ENCODE results near the gene PSMB9. TPM values are rescaled to one million over a fixed set of nuclear protein-coding genes. Genes with fewer than 3 reads are reported as not detected.
A peak's percentile ranks its signal among the peaks of the same experiment; 100 is the strongest.

PSMB9 gene
- total and polyA plus RNA-seq, 2 experiments from 2014 or later, result 5.1 to 12.3 TPM

- no peak overlapping the region for H3K4me2 ChIP-seq (ENCODE audit: unreplicated experiment)
- WGBS, 2 experiments (ENCODE audit: low coverage in 1 of 2, low lambda C conversion rate in 2 of 2, missing lambda C conversion rate in 2 of 2), result 45 to 47% methylated on average over 2 of the region's 2 CpGs
- in situ Hi-C loops (cut with MboI), result no loop called here
Measured at GRCh38 chr6:32818867-32819266, 35.1 kb upstream of the PSMB9 start.

GRCh38 chr6:32819729-32820128 is 34.3 kb upstream of the PSMB9 start:
- in situ Hi-C loops (cut with MboI), result no loop called here
- DNase-seq, result peak; percentile 88
- Histone ChIP-seq H3K4me3 (no peak overlapping the region), H4K20me1 (ENCODE audit: insufficient read depth) (no peaks in the 10 kb centered on the region), H3K27me3 (replicated peaks; ENCODE audit: insufficient read depth) (peaks cover 23% of the 10 kb centered on the region), H2AFZ (no peak overlapping the region), H3K4me2 (ENCODE audit: unreplicated experiment) (peak overlapping the region; percentile 10), H3K9me3 (ENCODE audit: low read depth) (no peaks in the 10 kb centered on the region), H3K4me1 (ENCODE audit: insufficient read depth) (peaks cover 9% of the 10 kb centered on the region; the same call in 1 of the 2 replicates), H3F3A (ENCODE audit: insufficient read depth) (no peaks in the 10 kb centered on the region), H3K79me2 (ENCODE audit: insufficient read depth) (no peaks in the 10 kb centered on the region), H3K9me2 (ENCODE audit: insufficient read depth) (no peaks in the 10 kb centered on the region), H3K27ac (no peak overlapping the region), H3K9ac (no peak overlapping the region), H3K36me3 (ENCODE audit: low read depth) (no peaks in the 10 kb centered on the region)
- TF ChIP-seq EZH2 (IDR thresholded peaks at IDR 0.05; ENCODE audit: insufficient read depth, poor library complexity, severe bottlenecking), result no peak
- TF ChIP-seq EZH2phosphoT487 (IDR thresholded peaks at IDR 0.05; ENCODE audit: insufficient read depth, low read depth), result no peak
- 39 to 41% methylated on average over 3 of the region's 3 CpGs for WGBS, 2 experiments (ENCODE audit: low coverage in 1 of 2, low lambda C conversion rate in 2 of 2, missing lambda C conversion rate in 2 of 2)

More at GRCh38 chr6:32818867-32819266, 35.1 kb upstream of the PSMB9 start:
- Histone ChIP-seq H3K27me3 (replicated peaks; ENCODE audit: insufficient read depth) (peaks cover 28% of the 10 kb centered on the region), H3K4me1 (ENCODE audit: insufficient read depth) (peaks cover 9% of the 10 kb centered on the region; the same call in 1 of the 2 replicates), H3K9ac (no peak overlapping the region), H3K36me3 (ENCODE audit: low read depth) (no peaks in the 10 kb centered on the region), H2AFZ (no peak overlapping the region), H3K79me2 (ENCODE audit: insufficient read depth) (no peaks in the 10 kb centered on the region), H3F3A (ENCODE audit: insufficient read depth) (no peaks in the 10 kb centered on the region), H3K4me3 (no peak overlapping the region), H4K20me1 (ENCODE audit: insufficient read depth) (no peaks in the 10 kb centered on the region), H3K9me3 (ENCODE audit: low read depth) (no peaks in the 10 kb centered on the region), H3K9me2 (ENCODE audit: insufficient read depth) (no peaks in the 10 kb centered on the region), H3K27ac (no peak overlapping the region)
- no peak for TF ChIP-seq EZH2 (IDR thresholded peaks at IDR 0.05; ENCODE audit: insufficient read depth, poor library complexity, severe bottlenecking)
- TF ChIP-seq EZH2phosphoT487 (IDR thresholded peaks at IDR 0.05; ENCODE audit: insufficient read depth, low read depth), result no peak
- DNase-seq, result no peak

GRCh38 chr6:32825966-32826365 is 28.0 kb upstream of the PSMB9 start:
- TF ChIP-seq EZH2 (IDR thresholded peaks at IDR 0.05; ENCODE audit: insufficient read depth, poor library complexity, severe bottlenecking) (no peak), EZH2phosphoT487 (IDR thresholded peaks at IDR 0.05; ENCODE audit: insufficient read depth, low read depth) (no peak)
- no peaks in the 10 kb centered on the region for H3K9me2 ChIP-seq (ENCODE audit: insufficient read depth)
- peak; percentile 71 for DNase-seq
- 11 to 19% methylated on average over 2 of the region's 2 CpGs for WGBS, 2 experiments (ENCODE audit: low coverage in 1 of 2, low lambda C conversion rate in 2 of 2, missing lambda C conversion rate in 2 of 2)
- peaks cover 16% of the 10 kb centered on the region for H3F3A ChIP-seq (ENCODE audit: insufficient read depth)
- no peaks in the 10 kb centered on the region for H3K27me3 ChIP-seq (replicated peaks; ENCODE audit: insufficient read depth)
- H3K36me3 ChIP-seq (ENCODE audit: low read depth), result no peaks in the 10 kb centered on the region
- H4K20me1 ChIP-seq (ENCODE audit: insufficient read depth), result no peaks in the 10 kb centered on the region
- in situ Hi-C loops (cut with MboI), result no loop called here
- 0 out of 2 replicates have a peak overlapping the region, but pooled peaks have one; percentile 34 for H3K9ac ChIP-seq
- peak overlapping the region; percentile 52 for H2AFZ ChIP-seq
- no peaks in the 10 kb centered on the region for H3K79me2 ChIP-seq (ENCODE audit: insufficient read depth)
- H3K4me2 ChIP-seq (ENCODE audit: unreplicated experiment), result no peak overlapping the region
- peaks cover 5% of the 10 kb centered on the region; the same call in 1 of the 2 replicates for H3K4me1 ChIP-seq (ENCODE audit: insufficient read depth)
- no peak overlapping the region for H3K4me3 ChIP-seq
- no peaks in the 10 kb centered on the region for H3K9me3 ChIP-seq (ENCODE audit: low read depth)
- H3K27ac ChIP-seq, result peak overlapping the region; percentile 46; the same call in 1 of the 2 replicates

GRCh38 chr6:32827025-32827424 is 27.0 kb upstream of the PSMB9 start:
- Histone ChIP-seq H3K4me2 (ENCODE audit: unreplicated experiment) (no peak overlapping the region), H3K27me3 (replicated peaks; ENCODE audit: insufficient read depth) (no peaks in the 10 kb centered on the region), H3K36me3 (ENCODE audit: low read depth) (no peaks in the 10 kb centered on the region), H3K9ac (no peak overlapping the region), H3K9me3 (ENCODE audit: low read depth) (no peaks in the 10 kb centered on the region), H3K4me1 (ENCODE audit: insufficient read depth) (peaks cover 5% of the 10 kb centered on the region; the same call in 1 of the 2 replicates), H3F3A (ENCODE audit: insufficient read depth) (peaks cover 16% of the 10 kb centered on the region), H3K27ac (no peak overlapping the region), H4K20me1 (ENCODE audit: insufficient read depth) (no peaks in the 10 kb centered on the region), H3K4me3 (no peak overlapping the region), H3K79me2 (ENCODE audit: insufficient read depth) (no peaks in the 10 kb centered on the region), H2AFZ (no peak overlapping the region), H3K9me2 (ENCODE audit: insufficient read depth) (no peaks in the 10 kb centered on the region)
- in situ Hi-C loops (cut with MboI), result no loop called here
- no peak for DNase-seq
- 83 to 91% methylated on average over 3 of the region's 3 CpGs for WGBS, 2 experiments (ENCODE audit: low coverage in 1 of 2, low lambda C conversion rate in 2 of 2, missing lambda C conversion rate in 2 of 2)
- no peak for TF ChIP-seq EZH2phosphoT487 (IDR thresholded peaks at IDR 0.05; ENCODE audit: insufficient read depth, low read depth)
- no peak for TF ChIP-seq EZH2 (IDR thresholded peaks at IDR 0.05; ENCODE audit: insufficient read depth, poor library complexity, severe bottlenecking)

All from GM23248 (cell line).